MG63 (cell line): ENCODE data around the gene PWWP2B. TPM values are rescaled to one million over a fixed set of nuclear protein-coding genes. Genes with fewer than 3 reads are reported as not detected.

Source experiments
- DNase-seq: peaks from one replicate; pipeline ENCODE4 v3.0.0-alpha.2; 2020
- H3K27me3 ChIP-seq: fragments of 250-450 bp; sonication (Bioruptor Pico); 2 replicates; pipeline ENCODE4 v1.5.1; 2020; ENCODE audit warnings: mild to moderate bottlenecking, moderate library complexity
- H3K36me3 ChIP-seq: fragments of 250-450 bp; sonication (Bioruptor Pico); 2 replicates; pipeline ENCODE4 v1.5.1; 2020; ENCODE audit warnings: mild to moderate bottlenecking, moderate library complexity
- H3K4me3 ChIP-seq: fragments of 250-450 bp; sonication (Bioruptor Pico); 2 replicates; pipeline ENCODE4 v1.5.1; 2020; ENCODE audit warnings: mild to moderate bottlenecking, moderate library complexity
- H3K9me3 ChIP-seq: fragments of 250-450 bp; sonication (Bioruptor Pico); 2 replicates; pipeline ENCODE4 v1.5.1; 2020; ENCODE audit warnings: mild to moderate bottlenecking, moderate library complexity
- total RNA-seq: library from RNA; depleted of rRNA; stranded (reverse); fragments of >200 nt; shearing (Covaris generic); gene quantifications from 2 replicates; pipeline ENCODE4 v1.2.3, GENCODE V29; 2014; ENCODE audit warnings: low replicate concordance

The PWWP2B gene
- total RNA-seq, 1 experiment from 2014 or later = 25.2 TPM

DNA sequence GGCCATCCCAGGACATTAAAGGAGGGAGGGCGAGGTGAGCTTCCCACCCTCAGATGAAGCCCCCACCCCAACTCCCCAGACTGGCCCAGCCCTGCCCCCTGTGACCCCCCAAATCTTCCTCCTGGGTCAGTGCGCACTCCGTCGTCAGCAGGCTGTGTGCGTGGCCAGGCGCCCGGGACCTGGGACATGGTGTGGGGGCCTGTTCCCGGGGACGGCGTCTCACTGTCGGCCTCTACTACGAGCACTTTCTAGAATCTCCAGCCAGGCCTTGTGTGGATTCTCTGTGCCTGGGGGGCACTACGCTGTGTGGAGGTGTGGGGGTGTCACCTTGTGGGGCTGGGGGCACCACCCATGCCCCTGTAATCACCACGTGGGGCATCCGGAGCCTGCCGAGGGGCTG is 9.8 kb downstream of the PWWP2B start:
- H3K4me3 ChIP-seq = no peak overlapping the region
- H3K9me3 ChIP-seq = no peaks in the 10 kb centered on the region
- H3K27me3 ChIP-seq = no peaks in the 10 kb centered on the region
- no peak for DNase-seq
- H3K36me3 ChIP-seq = peaks cover 4% of the 10 kb centered on the region; the same call in 1 of the 2 replicates

DNA sequence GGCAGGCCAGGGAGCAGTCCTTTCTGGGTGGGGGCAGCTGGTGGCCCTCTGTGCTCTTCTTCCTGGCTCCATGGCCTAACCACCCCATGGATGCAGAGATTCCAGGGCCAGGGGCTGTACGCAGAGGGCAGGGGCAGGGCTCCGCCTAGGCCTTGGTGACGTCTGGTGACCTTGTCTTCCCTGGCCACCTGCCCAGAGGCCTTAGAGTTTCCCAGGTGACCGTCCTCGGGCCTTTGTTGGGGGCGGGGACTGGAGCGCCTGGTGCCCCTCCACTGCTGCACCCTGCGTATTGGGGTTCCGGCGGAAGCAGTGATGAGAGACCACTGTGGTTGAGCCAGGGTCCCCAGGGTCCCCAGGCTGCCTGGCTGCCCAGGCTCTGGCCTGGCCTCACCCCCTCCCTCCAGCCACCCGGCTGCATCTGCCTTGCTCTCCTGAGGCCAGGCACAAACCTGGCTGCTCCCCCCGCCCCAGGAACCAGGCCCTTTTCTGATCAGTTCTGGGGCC is 10.3 kb downstream of the PWWP2B start:
- no peaks in the 10 kb centered on the region for H3K9me3 ChIP-seq
- no peaks in the 10 kb centered on the region for H3K27me3 ChIP-seq
- H3K36me3 ChIP-seq = peaks cover 4% of the 10 kb centered on the region; the same call in 1 of the 2 replicates
- no peak overlapping the region for H3K4me3 ChIP-seq
- no peak for DNase-seq

DNA sequence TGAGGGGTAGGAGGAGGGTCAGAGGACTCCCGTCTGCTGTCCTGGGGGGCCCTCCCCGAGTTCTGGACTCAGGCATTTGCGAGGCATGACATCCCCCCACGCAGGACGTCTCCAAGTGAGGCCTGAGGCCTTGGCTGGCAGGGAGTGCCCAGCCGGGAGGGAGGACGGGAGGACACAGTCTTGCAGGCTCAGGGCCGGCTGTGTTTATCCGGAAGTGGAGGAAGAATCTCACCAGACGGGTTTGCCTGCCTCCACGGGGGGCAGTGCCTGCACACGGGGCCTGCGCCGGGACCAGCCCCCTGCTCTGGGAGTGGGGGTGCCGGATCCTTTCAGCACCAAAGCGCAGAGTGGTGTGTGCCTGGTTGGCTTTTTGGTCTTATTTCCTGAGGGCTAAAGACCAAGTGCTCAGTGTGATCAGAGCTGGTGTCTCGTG is 10.9 kb downstream of the PWWP2B start:
- DNase-seq = no peak
- Histone ChIP-seq H3K27me3 (no peaks in the 10 kb centered on the region), H3K4me3 (no peak overlapping the region), H3K9me3 (no peaks in the 10 kb centered on the region), H3K36me3 (peaks cover 4% of the 10 kb centered on the region; the same call in 1 of the 2 replicates)

DNA sequence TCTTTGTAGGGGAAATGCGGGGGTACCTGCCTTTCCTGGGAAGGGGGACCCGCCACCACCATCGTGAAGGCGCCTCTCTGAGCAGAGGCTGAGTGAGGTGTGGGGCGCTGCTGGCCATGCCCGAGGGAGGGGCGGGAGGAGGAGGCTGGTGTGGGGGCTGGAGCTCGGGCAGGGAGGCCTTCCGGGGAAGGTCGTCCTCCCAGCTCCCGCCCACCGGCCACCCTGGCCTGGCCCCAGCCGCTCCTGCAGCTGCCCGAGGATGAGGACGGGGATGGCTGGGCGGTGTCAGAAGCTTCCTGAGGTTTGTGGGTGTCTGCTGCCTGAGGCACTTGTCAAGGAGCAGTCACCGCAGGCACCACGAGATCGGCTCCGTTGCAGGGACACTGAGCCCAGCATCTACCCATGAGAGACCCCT is 11.4 kb downstream of the PWWP2B start:
- no peak for DNase-seq
- Histone ChIP-seq H3K9me3 (no peaks in the 10 kb centered on the region), H3K27me3 (no peaks in the 10 kb centered on the region)

DNA sequence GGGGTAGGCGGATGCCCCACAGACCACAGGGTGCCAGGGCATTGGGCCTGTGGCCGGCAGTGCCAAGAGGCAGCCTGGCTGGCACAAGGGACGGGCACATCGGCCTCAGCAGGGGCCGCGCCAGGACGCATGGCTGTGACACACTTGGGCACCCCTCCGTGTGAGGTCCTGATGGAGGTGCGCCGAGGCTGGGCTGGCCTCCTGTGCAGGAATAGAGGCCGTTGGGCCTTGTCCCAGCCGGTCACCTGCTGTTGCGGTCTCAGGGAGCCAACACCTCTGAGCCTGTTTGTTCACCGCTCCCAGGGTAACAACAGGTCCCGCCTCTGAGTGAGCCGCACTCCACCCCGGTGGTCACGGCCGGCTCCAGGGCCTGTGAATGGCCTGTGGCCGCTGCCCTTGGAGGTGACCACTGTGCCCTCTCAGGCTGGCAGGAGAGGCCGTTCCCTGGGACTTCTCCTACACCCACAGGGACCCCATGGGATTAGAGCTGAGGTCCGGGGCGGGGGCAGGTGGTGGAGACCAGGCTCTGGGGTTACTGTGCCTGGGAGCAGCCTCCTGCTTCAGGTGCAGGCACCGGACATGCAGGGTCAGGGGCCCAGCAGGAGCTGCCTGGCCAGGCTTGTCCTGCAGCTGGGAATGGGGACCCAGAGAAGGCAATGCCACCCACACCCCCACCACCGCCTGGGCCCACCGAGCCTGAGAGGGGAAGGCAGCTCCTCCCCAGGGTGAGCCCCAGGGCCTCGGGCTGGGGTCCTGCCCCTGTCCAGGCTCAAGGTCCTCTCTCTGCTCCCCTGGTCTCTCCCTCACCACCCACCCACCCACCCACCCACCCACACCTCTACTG is 12.0 kb downstream of the PWWP2B start:
- peaks cover 7% of the 10 kb centered on the region for H3K36me3 ChIP-seq
- H3K9me3 ChIP-seq = no peaks in the 10 kb centered on the region
- no peaks in the 10 kb centered on the region for H3K27me3 ChIP-seq
- no peak overlapping the region for H3K4me3 ChIP-seq
- DNase-seq = no peak

More for the DNA sequence above, 11.4 kb downstream of the PWWP2B start:
- H3K36me3 ChIP-seq = peaks cover 4% of the 10 kb centered on the region; the same call in 1 of the 2 replicates
- no peak overlapping the region for H3K4me3 ChIP-seq

DNA sequence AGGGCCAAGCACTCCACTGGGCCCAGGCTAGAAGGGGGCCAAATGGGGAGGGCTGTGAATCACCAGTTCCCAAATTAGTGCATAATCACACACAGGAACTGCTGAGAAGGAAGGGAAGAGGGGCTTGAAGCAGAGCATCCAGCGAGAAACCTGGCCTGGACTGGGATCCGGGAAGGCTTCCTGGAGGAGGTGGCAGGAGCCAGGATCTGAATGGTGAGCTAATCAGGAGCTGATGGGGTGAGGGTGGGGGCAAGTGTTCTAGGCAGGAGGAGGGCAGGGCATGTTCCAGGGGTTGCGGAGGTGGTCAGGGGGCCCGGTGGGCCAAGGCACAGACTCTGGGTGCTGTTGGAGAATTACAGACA is 12.6 kb downstream of the PWWP2B start:
- Histone ChIP-seq H3K27me3 (no peaks in the 10 kb centered on the region), H3K36me3 (peaks cover 12% of the 10 kb centered on the region), H3K9me3 (no peaks in the 10 kb centered on the region), H3K4me3 (no peak overlapping the region)
- DNase-seq = no peak

DNA sequence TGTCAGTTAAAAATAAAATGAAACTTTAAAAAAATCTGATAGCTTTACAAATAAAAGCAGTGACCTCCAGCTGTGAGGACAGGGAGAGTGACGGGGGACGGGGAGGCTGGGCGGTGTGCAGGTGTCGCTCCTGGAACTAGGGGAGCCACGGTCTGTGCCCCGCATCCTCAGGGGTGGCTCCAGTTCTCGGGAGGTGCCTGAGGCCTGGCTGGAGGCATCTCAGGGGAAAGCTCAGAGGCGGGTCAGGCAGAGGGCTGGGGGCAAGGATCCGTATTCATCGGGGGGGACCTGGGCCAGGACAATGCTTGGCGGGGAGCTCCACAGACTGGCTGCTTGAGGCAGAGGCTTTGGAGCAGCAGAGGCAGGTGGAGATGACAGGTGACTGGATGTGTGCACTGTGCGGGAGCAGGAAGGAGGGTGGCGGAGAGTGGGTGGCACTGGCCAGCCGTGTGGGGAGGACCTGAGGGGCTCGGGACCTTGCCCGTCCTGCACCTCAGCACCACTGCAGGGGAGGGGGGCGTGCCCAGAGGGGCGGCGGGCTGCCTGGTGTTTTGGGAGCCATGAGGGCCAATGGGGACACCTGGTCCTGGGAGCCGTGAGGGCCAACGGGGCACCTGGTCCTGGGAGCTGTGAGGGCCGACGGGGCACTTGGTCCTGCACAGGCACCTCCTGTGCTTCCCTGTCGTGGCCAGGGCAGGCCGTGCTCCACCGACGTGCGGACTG is 13.2 kb downstream of the PWWP2B start:
- no peaks in the 10 kb centered on the region for H3K27me3 ChIP-seq
- DNase-seq = no peak
- peaks cover 18% of the 10 kb centered on the region for H3K36me3 ChIP-seq
- H3K4me3 ChIP-seq = no peak overlapping the region
- no peaks in the 10 kb centered on the region for H3K9me3 ChIP-seq

DNA sequence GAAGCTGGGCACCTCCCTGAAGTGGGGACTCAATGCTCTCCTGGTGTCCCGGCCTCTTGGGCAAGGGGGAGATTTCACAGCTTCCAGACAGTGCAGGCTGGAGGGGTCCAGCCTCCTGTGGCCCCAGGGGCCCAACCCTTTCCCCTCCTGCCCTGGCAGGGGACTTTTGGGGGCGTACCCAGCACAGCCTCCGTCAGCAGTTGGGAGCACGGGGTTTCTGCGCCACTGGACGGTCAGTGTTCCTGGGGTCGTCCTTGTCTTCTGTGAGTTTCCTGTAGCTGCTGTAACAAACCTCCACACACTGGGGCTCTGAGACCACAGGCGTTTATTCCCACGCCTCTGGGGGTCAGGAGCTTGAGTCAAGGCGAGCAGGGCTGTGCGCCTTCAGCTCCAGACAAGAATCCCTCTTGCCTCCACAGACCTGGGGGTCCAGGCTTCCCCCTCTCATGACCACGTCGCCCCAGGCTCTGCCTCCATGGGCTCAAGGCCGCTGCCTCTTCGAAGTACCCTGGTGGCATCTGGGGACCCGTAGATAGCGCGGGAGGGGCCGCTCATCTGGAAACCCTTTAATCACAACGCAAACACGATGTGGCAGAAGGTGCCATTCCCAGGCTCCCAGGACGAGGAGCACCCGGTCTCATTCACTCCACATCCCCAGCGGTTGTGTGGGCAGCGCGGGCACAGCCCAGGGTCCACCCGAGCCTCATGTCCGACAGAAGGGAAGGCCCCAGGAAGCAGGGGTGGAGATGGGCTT is 14.0 kb downstream of the PWWP2B start:
- H3K4me3 ChIP-seq = no peak overlapping the region
- H3K9me3 ChIP-seq = no peaks in the 10 kb centered on the region
- peaks cover 23% of the 10 kb centered on the region for H3K36me3 ChIP-seq
- H3K27me3 ChIP-seq = no peaks in the 10 kb centered on the region
- no peak for DNase-seq

DNA sequence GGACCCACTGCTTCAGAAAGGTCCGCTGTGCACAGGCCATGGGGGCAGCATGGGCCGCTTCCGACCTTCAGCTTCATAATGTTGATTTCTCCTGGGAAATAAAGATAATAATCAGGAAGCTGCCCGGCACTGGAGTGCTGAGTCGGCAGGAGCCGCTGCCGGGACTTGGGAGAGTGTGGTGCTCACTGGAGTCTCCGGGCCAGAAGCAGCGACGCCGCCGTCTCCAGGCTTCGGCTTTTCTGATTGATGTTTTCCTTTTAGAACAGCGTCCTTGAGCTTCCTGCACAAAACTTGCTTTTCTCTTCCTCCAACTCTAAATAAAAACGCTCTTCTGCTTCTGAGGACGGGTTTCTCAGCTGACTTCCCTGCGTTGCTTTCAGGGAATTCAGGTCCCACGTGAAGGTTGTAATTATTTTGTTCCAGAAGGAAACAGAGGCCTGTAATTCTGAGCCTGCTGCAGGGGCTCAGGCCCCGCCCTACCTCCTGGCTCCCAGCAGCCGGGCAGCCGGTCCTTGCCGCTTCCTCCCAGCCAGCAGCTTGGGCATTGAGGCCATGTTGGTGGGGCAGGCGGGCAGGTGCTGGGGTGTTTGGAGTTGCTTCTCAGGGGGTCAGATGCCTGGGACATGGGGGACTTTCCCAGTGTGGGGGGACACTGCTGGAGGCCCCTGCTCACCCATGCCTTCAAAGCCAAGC is 14.7 kb downstream of the PWWP2B start:
- Histone ChIP-seq H3K27me3 (no peaks in the 10 kb centered on the region), H3K9me3 (no peaks in the 10 kb centered on the region), H3K4me3 (no peak overlapping the region), H3K36me3 (peaks cover 19% of the 10 kb centered on the region)
- no peak for DNase-seq

DNA sequence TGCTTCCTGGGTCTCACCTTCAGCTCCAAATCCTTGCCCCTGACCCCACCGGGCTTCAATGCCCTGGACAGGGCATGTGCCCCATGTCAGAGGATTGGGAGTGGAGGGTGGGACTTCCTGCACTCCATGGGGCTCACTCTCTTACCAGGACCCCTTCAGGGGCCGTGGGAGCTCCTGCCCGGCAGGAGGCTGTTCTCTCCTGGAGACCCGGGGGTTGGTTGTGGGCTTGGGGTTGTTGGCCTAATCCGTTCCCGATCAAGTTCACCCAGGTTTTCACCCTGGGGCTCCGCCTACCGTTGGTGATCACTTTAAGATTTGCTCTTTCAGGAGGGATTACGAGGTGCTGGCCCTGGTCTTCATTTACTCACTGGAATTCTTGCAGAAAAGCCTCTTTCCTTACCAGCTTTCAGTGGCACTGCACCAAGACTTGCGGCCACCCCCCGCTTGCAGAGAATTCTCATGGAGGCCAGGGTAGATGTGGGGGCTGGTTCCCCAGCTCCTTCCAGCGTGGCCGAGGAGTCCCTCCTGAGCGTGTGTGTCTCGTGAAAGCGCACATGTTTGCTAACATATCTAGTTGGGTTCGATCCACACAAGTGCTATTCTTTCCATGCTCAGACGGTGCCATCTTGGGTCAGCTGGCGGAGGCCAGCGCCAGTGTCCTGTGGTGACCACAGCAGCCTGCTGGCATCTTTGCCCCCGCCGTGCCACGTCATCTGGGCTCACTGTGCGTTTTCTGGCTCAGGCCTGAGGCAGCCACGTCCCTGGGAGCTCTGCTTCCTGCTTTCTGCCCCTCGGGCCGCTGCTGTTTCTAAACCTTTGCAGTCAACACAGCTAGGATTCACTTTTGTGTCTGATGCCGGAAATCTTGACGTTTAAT is 15.6 kb downstream of the PWWP2B start:
- Histone ChIP-seq H3K27me3 (no peaks in the 10 kb centered on the region), H3K36me3 (peaks cover 19% of the 10 kb centered on the region), H3K4me3 (no peak overlapping the region), H3K9me3 (no peaks in the 10 kb centered on the region)
- DNase-seq = peak; percentile 94

DNA sequence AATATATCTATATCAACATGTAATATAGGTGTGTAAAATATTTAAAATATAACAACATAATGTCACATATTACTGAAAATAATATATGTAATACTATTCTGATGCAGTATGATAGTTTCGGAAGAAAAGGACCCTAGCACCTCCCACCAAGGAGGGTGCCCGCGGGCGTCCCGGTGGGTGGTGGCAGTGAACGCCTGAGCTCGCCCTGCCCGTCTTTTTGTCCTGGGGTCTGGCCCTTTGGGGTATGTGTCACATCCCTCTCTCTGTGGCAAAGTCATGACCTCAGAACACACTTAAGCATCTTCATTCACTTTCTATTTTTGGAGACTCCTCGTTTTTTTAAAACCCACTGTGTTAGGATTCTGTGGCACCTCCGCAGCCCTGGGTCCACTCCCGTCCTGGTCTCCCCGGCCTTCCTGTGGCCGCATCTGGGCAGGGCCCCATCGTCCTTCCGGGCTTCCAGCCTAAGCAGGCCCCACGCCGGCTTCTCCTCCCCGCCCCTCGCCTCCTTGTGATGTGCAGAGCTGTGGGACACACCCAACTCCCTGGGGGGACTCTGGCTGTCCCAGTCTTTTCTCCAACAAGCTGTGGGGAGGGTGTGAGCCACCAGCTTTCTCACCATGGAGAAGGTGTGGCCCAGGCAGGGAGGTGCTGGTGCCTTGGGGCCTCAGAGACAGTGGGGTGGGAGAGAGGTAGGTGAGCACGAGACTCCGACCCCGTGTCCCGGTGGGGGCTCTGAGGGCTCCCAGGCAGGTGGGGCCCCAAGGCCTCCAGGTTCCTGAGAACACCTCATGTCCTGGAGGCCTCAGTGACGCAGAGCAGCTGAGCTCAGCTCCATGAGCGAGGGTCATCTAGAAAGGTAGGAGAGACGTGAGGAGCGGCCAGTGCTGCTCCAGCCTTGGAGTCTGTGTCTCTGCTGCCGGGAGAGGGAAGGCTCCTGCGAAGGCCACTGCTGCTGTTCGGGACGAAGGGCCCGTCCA is 16.5 kb downstream of the PWWP2B start:
- Histone ChIP-seq H3K4me3 (no peak overlapping the region), H3K27me3 (no peaks in the 10 kb centered on the region), H3K36me3 (peaks cover 19% of the 10 kb centered on the region), H3K9me3 (no peaks in the 10 kb centered on the region)
- peak; percentile 49 for DNase-seq

DNA sequence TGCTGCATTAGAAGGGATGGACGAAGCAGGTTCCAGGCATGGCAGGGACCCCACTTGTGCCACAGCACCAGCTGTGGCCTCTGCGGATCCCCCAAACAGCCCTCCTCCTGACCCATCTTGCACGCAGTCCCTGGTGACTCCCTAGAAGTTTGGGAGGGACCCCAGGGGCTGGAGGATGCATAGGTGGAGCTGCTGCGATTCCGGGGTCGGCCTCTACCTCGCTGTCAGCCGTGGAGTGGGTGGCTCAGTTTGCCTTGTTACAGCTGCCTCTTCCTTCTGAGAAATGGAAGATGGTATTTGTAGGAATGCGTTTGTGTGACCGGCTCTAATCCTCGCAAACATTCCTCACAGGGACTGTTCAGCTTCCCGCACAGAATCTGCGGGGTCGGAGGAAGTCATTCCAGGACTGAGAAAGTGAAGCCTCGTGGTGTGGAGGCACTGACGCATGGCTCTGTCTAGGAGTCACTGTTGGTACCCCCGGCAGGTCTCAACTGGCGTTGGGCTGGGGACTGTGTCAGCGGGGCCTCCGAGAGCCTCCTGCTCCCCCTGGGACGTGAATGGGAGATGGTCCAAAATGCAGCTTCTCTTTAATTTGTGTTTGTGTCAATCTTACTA is 17.5 kb downstream of the PWWP2B start:
- no peak for DNase-seq
- Histone ChIP-seq H3K4me3 (no peak overlapping the region), H3K9me3 (no peaks in the 10 kb centered on the region), H3K27me3 (no peaks in the 10 kb centered on the region), H3K36me3 (peaks cover 19% of the 10 kb centered on the region)

DNA sequence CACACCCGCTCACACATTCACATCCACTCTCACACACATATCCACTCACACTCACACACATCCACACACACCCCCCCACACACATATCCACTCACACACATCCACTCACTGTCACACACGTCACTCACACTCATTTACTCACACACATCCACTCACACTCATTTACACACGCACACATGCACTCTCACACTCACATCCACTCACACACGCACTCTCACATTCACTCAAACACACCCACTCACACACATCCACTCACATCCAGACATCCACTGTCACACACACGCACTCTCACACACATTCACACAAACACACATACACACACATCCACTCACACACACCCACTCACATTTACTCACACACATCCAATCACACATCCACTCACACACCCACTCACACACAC is 18.3 kb downstream of the PWWP2B start:
- no peak for DNase-seq
- Histone ChIP-seq H3K9me3 (no peaks in the 10 kb centered on the region), H3K27me3 (no peaks in the 10 kb centered on the region), H3K36me3 (peaks cover 19% of the 10 kb centered on the region), H3K4me3 (no peak overlapping the region)

DNA sequence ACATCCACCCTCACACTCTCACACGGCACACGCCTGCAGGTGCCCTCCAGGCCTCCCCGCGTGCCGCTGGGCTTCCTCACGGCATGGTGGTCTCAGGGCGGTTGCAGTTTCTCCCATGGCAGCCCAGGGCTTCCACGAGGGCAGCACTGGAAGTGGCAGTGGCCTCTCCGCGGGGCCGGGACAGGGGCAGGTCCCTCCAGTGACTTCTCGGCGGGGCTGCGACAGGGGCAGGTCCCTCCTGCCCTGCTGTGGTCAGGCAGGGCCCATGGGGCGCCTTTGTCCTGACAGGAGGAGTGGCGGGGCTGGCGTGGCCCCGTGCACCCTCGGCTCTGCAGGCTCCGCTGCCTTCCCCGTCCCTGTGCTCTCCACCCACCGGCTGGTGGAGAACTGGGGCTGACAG is 19.0 kb downstream of the PWWP2B start:
- Histone ChIP-seq H3K36me3 (peaks cover 19% of the 10 kb centered on the region), H3K9me3 (no peaks in the 10 kb centered on the region), H3K4me3 (no peak overlapping the region), H3K27me3 (no peaks in the 10 kb centered on the region)
- DNase-seq = no peak
